CD4-positive, alpha-beta T cell treated with Interleukin-6 for 4 hours (primary cell): ENCODE results near the gene BARHL1.

ENCODE experiments used
- DNase-seq: peaks from one replicate; pipeline ENCODE4 v3.0.0-alpha.2; 2020; ENCODE audit warnings: mixed read lengths

BARHL1 gene

GRCh38 chr9:132588098-132588497 lies 5.7 kb downstream of the BARHL1 start:
- no peak for DNase-seq

- DNase-seq, result no peak
Measured at GRCh38 chr9:132588501-132589147, 6.2 kb downstream of the BARHL1 start.

GRCh38 chr9:132589148-132590036 lies 7.0 kb downstream of the BARHL1 start:
- DNase-seq, result no peak

GRCh38 chr9:132590037-132590317 lies 7.6 kb downstream of the BARHL1 start:
- DNase-seq, result no peak

GRCh38 chr9:132590318-132591182 lies 8.1 kb downstream of the BARHL1 start:
- no peak for DNase-seq

GRCh38 chr9:132591244-132591643 lies 8.8 kb downstream of the BARHL1 start:
- no peak for DNase-seq

- DNase-seq, result no peak
Measured at GRCh38 chr9:132591751-132592314, 9.4 kb downstream of the BARHL1 start.

GRCh38 chr9:132592451-132592850 lies 10.0 kb downstream of the BARHL1 start:
- no peak for DNase-seq

GRCh38 chr9:132594412-132594811 lies 12.0 kb downstream of the BARHL1 start:
- DNase-seq, result no peak

GRCh38 chr9:132595319-132595718 lies 12.9 kb downstream of the BARHL1 start:
- no peak for DNase-seq

GRCh38 chr9:132596200-132596599 lies 13.8 kb downstream of the BARHL1 start:
- no peak for DNase-seq

- no peak for DNase-seq
Measured at GRCh38 chr9:132597073-132597775, 14.8 kb downstream of the BARHL1 start.

- DNase-seq, result no peak
Measured at GRCh38 chr9:132600326-132600984, 18.0 kb downstream of the BARHL1 start.

- no peak for DNase-seq
Measured at GRCh38 chr9:132602207-132602606, 19.8 kb downstream of the BARHL1 start.

- no peak for DNase-seq
Measured at GRCh38 chr9:132605387-132605786, 23.0 kb downstream of the BARHL1 start.

GRCh38 chr9:132606066-132606465 lies 23.7 kb downstream of the BARHL1 start:
- no peak for DNase-seq

- no peak for DNase-seq
Measured at GRCh38 chr9:132609184-132609583, 26.8 kb downstream of the BARHL1 start.

- no peak for DNase-seq
Measured at GRCh38 chr9:132609829-132610228, 27.4 kb downstream of the BARHL1 start.

GRCh38 chr9:132610661-132611060 lies 28.3 kb downstream of the BARHL1 start:
- no peak for DNase-seq

- DNase-seq, result no peak
Measured at GRCh38 chr9:132614324-132614723, 31.9 kb downstream of the BARHL1 start.

- DNase-seq, result no peak
Measured at GRCh38 chr9:132615774-132616173, 33.4 kb downstream of the BARHL1 start.

GRCh38 chr9:132616725-132617124 lies 34.3 kb downstream of the BARHL1 start:
- no peak for DNase-seq
